ENCODE results near the gene SORT1.

Gene SORT1

GRCh38 chr1:109361069-109361468, 36.6 kb downstream of the SORT1 start:
- no peak for DNase-seq (ENCODE audit: low spot score)
- no peak for TF ChIP-seq CTCF (IDR thresholded peaks at IDR 0.05; ENCODE audit: borderline replicate concordance, control extremely low read depth, extremely low read depth, insufficient read depth, missing control alignments)
- in situ Hi-C loops (cut with MboI; ENCODE audit: low sequenced_read_pairs, unreplicated experiment): no loop called here

- DNase-seq (ENCODE audit: low spot score): no peak
- in situ Hi-C loops (cut with MboI; ENCODE audit: low sequenced_read_pairs, unreplicated experiment): no loop called here
- TF ChIP-seq CTCF (IDR thresholded peaks at IDR 0.05; ENCODE audit: borderline replicate concordance, control extremely low read depth, extremely low read depth, insufficient read depth, missing control alignments): no peak
Measured at GRCh38 chr1:109357616-109358015, 40.1 kb downstream of the SORT1 start.

GRCh38 chr1:109356915-109357314, 40.8 kb downstream of the SORT1 start:
- in situ Hi-C loops (cut with MboI; ENCODE audit: low sequenced_read_pairs, unreplicated experiment): no loop called here
- no peak for TF ChIP-seq CTCF (IDR thresholded peaks at IDR 0.05; ENCODE audit: borderline replicate concordance, control extremely low read depth, extremely low read depth, insufficient read depth, missing control alignments)
- DNase-seq (ENCODE audit: low spot score): no peak

- TF ChIP-seq CTCF (IDR thresholded peaks at IDR 0.05; ENCODE audit: borderline replicate concordance, control extremely low read depth, extremely low read depth, insufficient read depth, missing control alignments): no peak
- no peak for DNase-seq (ENCODE audit: low spot score)
- in situ Hi-C loops (cut with MboI; ENCODE audit: low sequenced_read_pairs, unreplicated experiment): no loop called here
Measured at GRCh38 chr1:109356505-109356904, 41.2 kb downstream of the SORT1 start.

GRCh38 chr1:109354929-109355328, 42.8 kb downstream of the SORT1 start:
- in situ Hi-C loops (cut with MboI; ENCODE audit: low sequenced_read_pairs, unreplicated experiment): no loop called here
- no peak for DNase-seq (ENCODE audit: low spot score)
- no peak for TF ChIP-seq CTCF (IDR thresholded peaks at IDR 0.05; ENCODE audit: borderline replicate concordance, control extremely low read depth, extremely low read depth, insufficient read depth, missing control alignments)

- in situ Hi-C loops (cut with MboI; ENCODE audit: low sequenced_read_pairs, unreplicated experiment): no loop called here
- no peak for TF ChIP-seq CTCF (IDR thresholded peaks at IDR 0.05; ENCODE audit: borderline replicate concordance, control extremely low read depth, extremely low read depth, insufficient read depth, missing control alignments)
- DNase-seq (ENCODE audit: low spot score): no peak
Measured at GRCh38 chr1:109351457-109351856, 46.3 kb downstream of the SORT1 start.

GRCh38 chr1:109350655-109351054, 47.1 kb downstream of the SORT1 start:
- in situ Hi-C loops (cut with MboI; ENCODE audit: low sequenced_read_pairs, unreplicated experiment): no loop called here
- TF ChIP-seq CTCF (IDR thresholded peaks at IDR 0.05; ENCODE audit: borderline replicate concordance, control extremely low read depth, extremely low read depth, insufficient read depth, missing control alignments): no peak
- no peak for DNase-seq (ENCODE audit: low spot score)

All from GM13976 (cell line).